CMK (cell line): ENCODE data around the gene OTOS.

Experiments used
- DNase-seq: peaks from one replicate; pipeline ENCODE4 v3.0.0-alpha.2; 2010; ENCODE audit warnings: low read depth

Gene OTOS

GRCh38 chr2:240140511-240140910 lies at the start of gene OTOS:
OTOS (minus strand) TSS chr2:240140658; CDS start chr2:240140326, 332 bp downstream.
- DNase-seq = no peak

DNA sequence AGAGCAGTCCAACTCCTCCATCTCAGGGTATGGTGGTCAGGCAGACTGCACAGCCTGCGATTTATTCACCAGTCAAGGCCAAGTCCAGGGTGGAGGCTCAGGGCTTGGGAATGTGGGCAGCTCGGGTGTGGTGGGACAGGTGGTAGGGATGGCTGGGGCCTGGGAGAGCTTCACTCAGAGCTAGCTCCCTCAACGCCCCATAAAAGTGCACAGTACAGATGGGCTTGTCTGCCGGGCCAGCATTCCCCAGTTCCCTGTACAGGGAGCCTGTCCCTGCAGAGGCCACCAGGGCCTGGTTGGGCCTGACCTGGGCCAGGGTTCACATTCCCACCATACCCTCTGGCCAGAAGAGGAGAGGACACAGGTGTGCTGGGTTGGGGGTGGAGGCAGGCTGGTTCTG lies 49.2 kb upstream of the OTOS start:
- DNase-seq = no peak

DNA sequence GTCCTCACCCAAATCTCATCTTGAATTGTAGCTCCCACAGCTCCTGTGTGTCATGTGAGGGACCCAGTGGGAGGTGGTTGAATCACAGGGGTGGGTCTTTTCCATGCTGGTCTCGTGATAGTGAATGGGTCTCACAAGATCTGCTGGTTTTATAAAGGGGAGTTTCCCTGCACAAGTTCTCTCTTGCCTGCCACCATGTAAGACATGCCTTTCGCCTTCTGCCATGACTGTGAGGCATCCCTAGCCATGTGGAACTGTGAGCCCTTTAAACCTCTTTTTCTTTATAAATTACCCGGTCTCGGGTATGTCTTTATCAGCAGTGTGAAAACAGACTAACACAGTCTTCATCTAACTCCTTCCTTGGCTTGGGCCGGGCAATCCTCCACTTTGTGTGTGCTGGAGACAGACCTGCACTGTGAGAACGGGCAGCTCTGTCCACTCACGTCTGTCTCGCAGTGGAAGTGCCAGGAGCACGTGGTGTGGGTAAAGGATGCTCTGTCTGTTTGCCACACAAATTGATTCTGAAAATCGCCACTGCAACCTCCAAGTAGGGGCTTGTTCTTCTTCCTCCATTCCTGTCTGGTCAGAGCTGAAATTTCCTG lies 47.6 kb upstream of the OTOS start:
- no peak for DNase-seq

DNA sequence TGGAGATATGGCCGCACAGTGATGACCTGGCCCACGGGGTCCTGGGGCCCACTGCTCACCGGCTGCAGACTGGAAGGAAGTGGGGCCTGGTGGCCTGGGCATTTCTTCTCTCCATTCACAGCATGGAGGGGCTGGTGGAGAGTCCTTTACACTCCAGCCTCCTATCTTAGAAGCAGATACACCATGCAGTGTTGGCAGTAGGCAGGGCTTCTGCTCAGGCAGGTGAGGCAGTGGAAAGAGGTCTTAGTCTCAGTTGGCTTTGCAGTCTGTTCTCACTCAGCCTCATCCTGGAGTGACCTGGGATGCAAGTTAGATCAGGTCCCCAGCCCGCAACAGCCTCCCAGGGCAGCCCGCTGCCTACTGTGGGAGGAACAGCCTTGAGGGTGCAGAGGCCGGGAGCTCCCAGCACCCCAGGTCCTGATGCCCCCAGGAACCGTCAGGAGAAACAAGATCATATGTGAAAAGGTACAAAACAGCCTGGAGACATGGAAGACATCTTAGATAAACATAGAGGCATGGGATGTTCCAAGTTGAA lies 45.8 kb upstream of the OTOS start:
- no peak for DNase-seq

DNA sequence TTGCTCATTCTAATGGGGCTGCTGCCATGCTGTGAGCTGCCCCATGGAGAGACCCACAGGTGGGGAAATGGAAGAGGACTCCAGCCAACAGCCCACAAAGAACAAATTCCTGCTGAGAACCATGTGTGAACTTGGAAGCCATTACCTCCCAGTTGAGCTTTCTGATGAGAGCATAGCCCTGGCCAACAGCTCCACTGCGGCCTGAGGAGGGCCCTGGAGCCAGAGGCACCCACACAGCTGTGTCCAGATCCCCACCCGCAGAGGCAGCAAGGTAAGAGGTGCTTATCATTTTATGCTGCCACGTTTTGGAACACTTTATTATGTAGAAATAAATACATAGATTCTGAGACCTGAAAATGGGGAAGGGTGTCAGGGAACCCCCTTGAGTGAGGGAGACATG lies 44.2 kb upstream of the OTOS start:
- DNase-seq = no peak

DNA sequence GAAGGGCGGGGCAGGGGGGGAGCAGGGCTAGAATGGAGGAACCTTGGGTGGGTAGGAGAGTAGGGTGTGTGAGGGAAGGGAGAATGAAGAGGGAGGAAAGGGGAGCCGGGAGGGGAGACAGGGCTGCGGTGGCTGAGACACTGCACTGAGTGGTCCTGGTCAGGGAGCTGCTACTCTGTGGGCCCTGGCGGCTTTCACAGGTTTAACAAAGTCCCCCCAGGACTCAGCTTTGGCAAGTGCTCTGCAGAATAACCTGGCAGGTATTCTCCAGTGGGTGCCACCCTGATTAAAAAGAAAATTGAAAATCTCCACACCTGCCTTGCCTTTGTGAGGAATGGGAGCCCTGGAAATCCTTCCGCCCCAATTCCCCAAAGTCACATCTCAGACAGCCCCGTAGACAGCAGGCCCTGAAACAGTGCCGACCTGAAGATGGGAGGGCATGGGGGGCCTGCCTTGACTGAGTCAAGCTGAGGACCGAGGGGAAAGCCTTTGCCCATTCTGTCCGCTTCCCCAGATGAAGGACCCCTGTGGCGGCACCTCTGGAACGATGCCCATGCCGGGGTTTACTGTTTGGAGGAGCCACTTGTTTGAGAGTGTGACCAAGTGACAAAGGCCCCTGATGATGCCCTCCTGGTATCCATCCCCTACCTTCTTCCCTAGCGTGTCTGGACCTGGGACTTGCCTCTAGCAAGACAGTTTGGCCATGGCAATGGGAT lies 43.6 kb upstream of the OTOS start:
- DNase-seq = no peak

GRCh38 chr2:240183006-240183874 lies 42.8 kb upstream of the OTOS start:
- no peak for DNase-seq

DNA sequence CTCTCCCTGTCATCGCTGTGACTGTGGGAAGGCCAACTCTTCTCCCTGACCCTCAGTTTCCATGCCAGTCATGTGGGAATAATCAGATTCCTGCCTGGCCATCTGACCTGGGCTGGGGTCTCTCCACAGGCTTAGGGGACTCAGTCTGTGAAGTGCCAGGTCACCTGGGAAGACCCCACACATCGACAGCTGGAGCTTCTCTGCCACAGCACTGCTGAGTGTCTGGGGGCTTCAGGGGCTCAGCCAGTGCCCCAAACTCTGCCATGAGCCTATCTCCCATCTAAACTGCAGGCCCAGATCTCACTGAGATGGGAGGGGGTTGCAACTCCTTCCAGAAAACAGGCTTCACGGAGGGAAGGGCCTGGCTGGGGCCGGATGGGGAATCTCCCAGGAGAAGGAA lies 42.0 kb upstream of the OTOS start:
- no peak for DNase-seq

- no peak for DNase-seq
Observed at GRCh38 chr2:240182001-240182400, 41.5 kb upstream of the OTOS start.

GRCh38 chr2:240179941-240180666 lies 39.6 kb upstream of the OTOS start:
- no peak for DNase-seq

DNA sequence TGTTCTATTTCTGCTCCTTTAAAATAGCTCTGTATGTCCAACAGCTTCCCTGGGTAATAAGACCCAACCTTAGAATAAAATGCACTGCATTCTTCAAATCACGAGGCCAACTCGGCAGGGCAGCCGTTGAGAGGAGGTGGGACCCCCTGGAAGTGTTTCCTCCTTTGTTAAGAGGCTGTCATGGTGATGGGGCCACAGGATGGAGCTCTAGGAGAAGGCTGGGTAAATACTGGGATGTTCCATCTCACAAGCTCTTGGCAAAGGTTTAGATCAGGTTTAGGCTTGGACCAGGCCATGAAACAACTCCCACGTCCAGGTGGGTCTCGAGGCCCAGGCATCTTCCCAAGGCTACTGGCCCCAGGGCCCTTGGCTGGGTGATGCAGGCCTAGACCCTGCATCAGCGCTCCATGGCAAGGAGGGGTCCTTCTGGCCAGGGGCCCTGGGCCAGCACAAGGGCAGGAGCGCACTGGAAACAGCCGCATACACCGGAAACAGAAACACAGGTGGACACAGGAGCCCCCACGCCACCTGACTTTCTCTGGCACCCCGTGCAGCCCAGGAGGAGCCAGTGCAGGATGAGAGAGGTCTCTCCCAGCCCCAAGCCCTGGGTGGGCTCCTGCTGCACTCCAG lies 38.8 kb upstream of the OTOS start:
- no peak for DNase-seq

DNA sequence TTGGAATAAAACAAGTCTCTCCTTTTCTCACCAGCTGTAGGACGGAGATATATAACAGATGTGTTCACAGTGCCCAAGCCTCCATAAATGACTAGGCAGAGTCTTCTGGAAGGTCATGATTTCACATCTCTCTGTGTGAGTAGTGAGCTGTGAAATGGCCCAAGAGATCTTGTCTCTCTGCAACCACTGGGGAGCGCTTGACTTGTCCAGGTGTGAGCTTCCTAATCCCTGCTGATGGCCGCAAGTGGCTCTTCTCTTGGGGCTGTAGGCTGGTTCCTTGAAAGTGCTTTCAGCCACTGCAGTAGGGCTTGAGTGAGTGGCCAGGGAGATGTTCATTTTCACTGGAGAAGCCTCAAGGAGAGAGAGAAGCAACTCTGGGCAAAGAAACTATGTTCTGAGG lies 38.1 kb upstream of the OTOS start:
- DNase-seq = no peak

DNA sequence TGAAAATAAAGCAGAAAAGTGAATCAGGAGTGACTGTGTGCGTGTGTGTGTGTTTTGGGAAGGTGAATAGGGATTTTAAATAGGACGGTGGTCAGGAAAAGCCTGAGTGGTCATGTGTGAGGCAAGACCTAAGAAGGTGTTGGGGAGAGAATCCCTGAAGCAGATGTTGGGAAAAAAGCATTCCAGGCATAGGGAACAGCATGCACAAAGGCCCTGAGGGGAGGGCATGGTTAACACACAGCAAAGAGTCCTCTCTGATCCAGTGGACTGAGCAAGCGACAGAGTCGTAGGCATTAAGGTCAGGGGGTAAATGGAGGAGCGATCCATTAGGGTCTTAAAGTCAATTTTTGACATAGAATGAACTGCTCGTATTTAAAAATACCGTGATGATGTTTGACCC lies 34.0 kb upstream of the OTOS start:
- DNase-seq = no peak

GRCh38 chr2:240172071-240172895 lies 31.8 kb upstream of the OTOS start:
- no peak for DNase-seq

DNA sequence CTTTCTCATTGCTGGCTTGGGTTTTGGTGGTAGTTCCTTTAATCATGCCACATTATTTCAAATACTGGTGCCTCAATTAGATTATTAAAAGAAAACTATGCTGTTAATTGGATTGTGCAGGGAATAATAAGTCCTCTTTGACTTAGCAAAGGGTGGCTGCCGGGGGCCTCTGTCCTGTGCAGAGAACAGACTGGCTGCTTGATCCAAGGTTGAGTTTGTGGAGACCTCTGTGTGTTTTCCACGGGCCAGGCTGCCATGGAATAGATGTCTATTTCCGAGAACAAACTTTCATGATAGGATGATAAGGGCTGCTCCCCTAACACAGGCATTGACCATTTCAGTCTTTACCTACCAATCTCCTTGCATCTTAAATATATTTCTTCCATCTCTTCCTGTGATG lies 30.4 kb upstream of the OTOS start:
- no peak for DNase-seq

DNA sequence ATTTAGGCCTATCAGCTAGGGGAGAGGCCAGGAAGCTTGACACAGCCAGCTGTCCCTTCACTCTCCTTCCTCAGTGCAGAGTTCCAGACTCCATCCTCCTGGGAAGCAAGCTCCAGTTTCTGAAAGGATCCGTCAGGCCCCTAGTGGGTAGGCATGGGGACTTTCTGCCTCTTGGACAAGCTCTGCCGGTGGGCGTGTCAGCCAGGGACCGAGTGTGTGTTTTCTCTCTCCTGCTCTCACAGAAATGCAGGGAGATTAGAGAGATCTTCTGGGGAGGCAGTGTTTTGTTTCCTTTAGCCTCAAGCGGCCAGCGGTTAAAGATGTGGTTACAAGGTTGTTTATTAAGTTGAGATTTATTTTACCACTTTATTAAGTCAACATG lies 29.9 kb upstream of the OTOS start:
- no peak for DNase-seq

DNA sequence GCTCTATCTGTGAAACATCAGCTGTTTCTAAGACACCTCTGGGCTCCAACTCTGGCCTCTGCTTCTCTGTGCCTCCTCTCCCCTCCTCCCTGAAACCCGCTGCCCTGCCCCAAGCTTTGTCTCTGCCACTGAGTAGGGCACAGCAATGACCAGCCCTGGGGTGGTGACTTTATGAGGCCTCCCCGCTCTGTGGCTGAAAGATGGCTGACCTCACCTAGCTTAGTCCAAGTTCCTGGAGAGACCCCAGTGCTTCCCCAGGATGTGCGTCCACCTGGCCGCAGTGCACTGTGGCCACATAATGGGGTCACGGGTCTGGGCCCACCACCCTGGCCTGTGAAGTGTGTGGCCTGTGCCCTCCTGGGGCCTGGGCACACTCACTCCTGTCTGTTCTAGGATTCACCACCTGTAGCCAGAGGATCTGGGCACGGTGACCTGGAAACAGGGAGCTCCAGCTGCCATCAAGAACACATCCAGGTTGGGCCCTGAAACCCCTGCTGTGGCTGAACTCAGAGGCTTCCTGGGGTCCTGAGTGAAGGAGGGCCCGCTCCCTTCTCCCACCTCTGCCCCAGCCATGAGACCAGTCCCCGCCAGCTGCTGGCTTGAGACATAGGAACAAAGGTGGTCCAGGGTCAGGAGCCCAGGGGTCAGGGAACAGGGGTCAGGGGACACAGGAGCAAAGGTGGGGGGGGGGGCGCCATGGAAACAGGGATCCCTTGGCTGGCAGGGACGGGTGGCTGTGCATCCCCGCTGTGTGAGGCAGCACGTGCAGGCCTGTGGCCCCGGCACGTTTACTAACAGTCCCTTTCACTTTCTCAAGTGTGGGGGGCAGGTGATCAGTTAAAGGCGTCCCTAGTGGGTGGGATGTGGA lies 29.3 kb upstream of the OTOS start:
- no peak for DNase-seq

DNA sequence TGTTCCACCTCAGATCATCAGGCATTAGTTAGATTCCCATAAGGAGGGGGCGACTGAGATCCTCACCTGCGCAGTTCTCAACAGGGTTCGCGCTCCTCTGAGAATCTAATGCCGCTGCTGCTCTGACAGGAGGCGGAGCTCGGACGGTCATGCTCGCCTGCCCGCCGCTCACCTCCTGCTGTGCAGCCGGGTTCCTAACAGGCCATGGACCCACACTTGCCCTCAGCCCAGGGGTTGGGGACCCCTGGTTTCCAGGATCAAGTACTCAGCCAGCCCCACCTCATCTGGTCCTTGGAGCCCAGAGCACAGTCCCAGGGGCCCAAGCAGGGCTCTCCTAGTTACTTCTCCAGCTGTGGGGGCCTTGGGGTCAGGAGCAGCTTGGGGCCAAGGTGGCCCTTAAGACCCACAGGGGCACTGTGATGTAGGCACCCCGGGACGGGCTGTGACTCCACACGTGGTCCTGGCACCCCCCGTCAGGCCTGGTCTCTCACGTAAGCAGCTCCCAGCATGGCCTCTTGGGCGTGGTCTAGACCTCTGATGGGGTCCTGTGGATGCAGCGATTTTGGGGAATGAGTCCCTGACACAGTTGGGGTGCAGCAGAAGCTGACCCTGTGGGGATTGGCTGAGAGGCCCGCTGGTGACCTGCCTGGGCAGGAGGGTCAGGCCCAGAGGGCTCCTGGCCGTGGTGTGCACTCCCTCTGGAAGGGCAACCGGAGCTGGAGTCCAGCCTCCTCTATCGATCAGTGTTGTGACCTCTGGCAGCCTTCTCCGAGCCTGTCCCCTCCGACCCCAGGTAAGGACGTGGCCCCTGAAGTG lies 28.3 kb upstream of the OTOS start:
- DNase-seq = no peak

- no peak for DNase-seq
Observed at GRCh38 chr2:240168041-240168440, 27.6 kb upstream of the OTOS start.
